COLO829 (cell line): Measurements from ENCODE around the gene NTSR2.

Experiments used
- DNase-seq: peaks from one replicate; pipeline ENCODE4 v3.0.0; 2012; ENCODE audit warnings: low spot score

Gene NTSR2

GRCh38 chr2:11628675-11629074 lies 41.3 kb downstream of the NTSR2 start:
- DNase-seq: no peak

- no peak for DNase-seq
These were observed 44.3 kb downstream of the NTSR2 start for GRCh38 chr2:11625671-11626070.

GRCh38 chr2:11624893-11625292 lies 45.1 kb downstream of the NTSR2 start:
- DNase-seq: no peak

- DNase-seq: no peak
These were observed 47.4 kb downstream of the NTSR2 start for GRCh38 chr2:11622611-11623010.

DNA sequence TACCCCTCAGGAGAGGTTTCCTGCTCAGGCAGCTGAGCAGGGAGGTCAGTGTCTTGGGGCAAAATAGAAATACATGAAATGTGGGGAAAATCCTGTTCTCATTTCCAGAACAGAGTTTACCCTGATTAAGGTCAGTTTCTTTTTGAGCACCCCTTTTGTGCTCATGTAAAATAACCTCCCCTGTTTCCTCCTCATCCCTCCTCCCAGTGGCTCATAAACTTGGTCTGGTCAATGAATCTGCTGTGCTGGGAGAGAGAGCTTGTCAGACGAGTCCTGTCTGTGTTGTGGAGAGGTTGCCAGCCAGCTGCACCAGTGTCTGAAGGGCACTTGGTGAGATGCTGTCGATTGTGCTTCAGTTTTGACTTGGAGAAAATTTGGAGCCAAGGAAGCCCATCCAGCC lies 48.6 kb downstream of the NTSR2 start:
- DNase-seq: no peak

- DNase-seq: no peak
These were observed 51.3 kb downstream of the NTSR2 start for GRCh38 chr2:11618708-11619062.

DNA sequence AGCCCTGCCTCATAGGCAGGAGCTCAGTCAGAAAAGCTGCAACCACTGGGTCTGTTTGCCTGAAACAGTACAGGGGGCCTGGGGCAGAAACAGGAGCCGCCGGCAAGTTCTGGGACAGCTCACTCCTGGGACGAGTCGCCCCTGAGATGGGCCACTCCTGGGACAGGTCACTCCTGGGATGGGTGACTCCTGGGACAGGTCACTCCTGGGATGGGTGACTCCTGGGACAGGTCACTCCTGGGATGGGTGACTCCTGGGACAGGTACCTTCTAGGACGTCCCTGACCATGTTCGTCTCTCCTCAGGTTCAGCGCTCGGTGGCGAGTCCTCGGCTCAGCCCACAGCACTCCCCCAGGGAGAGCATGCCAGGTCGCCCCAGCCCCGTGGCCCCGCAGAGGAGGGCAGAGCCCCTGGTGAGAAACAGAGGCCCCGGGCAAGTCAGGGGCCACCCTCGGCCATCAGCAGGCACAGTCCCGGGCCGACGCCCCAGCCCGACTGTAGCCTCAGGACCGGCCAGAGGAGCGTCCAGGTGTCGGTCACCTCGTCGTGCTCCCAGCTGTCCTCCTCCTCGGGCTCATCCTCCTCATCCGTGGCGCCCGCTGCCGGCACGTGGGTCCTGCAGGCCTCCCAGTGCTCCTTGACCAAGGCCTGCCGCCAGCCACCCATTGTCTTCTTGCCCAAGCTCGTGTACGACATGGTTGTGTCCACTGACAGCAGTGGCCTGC lies 51.8 kb downstream of the NTSR2 start:
- no peak for DNase-seq

DNA sequence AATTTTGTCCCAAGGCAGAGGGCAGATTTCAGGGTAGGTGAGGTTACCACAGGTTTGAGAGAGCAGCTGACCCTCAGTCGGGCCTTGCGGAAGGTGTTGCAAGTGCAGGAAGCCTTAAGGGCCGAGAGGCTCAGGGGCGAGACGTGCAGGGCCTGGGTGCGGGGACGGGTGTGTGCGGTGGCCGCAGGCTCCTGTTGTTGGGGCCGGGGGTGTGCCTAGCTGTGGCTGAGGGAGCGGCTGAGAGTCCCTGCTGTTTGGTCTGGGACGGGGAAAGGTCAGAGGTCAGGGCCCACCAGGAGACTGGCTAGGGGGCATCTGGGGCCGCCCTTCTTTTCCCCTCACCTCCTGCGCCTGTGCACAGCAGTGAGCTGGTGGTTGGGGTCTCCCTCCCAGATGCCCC lies 52.5 kb downstream of the NTSR2 start:
- DNase-seq: no peak

DNA sequence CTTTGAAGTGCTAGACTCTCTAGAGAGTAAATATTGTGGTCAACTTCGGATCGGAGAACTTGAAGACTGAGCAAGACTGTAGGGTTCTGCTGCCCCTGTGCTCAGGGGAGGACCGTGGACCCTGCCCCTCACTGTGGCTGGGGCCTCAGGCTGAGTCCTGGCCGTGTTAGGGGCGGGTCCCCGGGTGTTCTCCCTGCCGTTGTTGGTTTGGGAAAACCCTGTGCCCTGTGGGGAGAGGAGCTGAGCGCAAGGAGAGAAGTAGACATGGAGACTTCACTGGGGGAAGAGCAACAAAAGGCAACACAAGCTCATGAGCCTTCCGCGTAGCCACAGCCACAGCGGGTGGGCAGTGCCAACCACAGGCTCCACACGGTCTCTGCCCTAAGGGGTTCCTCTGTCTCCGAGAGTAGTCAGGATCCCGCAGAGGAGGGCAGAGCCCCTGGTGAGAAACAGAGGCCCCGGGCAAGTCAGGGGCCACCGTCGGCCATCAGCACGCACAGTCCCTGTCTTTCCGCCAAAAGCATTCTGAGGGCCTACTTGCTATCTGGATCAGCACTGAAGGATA lies 53.1 kb downstream of the NTSR2 start:
- no peak for DNase-seq

- DNase-seq: no peak
These were observed 53.8 kb downstream of the NTSR2 start for GRCh38 chr2:11616097-11616687.

DNA sequence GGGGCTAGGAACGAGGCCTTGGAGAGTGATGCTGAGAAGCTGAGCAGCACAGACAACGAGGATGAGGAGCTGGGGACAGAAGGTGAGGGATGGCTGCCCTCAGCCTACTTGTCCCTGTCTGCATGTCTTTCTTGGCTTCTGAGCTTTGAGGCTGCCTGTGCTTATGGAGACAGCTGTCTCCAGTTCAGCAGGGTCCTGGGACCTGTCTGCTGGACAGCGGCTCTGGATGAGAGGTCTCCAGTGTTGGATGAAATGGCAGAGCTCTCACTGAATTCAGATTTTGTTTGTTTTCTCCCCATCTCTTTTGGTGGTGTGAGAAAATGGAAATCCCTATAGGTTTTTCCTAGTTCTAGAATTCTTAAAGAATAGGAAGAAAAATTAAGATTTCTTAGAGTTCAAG lies 54.8 kb downstream of the NTSR2 start:
- DNase-seq: no peak

- DNase-seq: no peak
These were observed 56.7 kb downstream of the NTSR2 start for GRCh38 chr2:11613297-11613696.

DNA sequence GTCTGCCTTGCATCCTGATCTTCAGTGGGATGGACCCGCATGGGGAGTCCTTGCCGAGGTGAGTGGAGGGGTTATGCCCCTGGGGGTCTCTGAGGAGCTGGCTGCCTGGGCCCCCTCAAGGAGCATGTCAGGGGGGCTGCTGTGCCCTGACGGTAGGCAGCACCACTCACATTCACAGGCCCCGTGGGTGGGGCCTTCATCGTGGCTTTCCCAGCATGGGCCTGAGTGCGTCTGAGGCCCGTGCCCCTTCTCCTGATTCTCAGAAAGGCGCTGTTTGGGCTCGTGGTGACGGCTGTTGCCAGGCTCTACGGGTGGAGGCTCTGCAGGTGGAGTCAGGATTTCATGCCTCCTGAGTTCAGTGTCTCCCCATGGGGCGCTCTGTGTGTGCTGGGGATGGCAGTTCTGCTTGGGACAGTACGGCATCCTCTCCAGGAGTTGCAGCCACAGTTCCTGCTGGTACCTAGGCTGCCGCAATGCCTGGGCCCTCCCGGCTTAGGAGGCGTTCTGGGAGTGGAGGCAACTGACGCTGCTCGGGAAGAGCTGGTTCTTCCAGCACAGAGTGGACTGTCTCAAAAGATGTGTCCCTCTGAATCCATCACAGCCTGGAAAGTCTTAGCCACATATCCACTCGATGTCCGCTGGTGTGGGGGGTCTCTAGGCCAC lies 57.3 kb downstream of the NTSR2 start:
- no peak for DNase-seq

GRCh38 chr2:11611251-11611650 lies 58.7 kb downstream of the NTSR2 start:
- no peak for DNase-seq

- DNase-seq: no peak
These were observed 59.3 kb downstream of the NTSR2 start for GRCh38 chr2:11610624-11611242.
